Chondrocyte (in vitro differentiated cells): Measurements from ENCODE around the gene SSU72. TPM values are rescaled to one million over a fixed set of nuclear protein-coding genes. Genes with fewer than 3 reads are reported as not detected.

Experiments
- DNase-seq: peaks from one replicate; pipeline ENCODE4 v3.0.0; 2021; ENCODE audit warnings: mixed read lengths, low spot score
- H3K27ac Mint-ChIP-seq: one replicate; pipeline ENCODE4 v1.8.0; 2021; ENCODE audit warnings: mild to moderate bottlenecking, moderate library complexity, mixed read lengths; ENCODE audit not compliant: unreplicated experiment
- H3K27me3 Mint-ChIP-seq: 2 replicates; pipeline ENCODE4 v1.8.0; 2021; ENCODE audit warnings: low read depth, mixed read lengths
- H3K36me3 Mint-ChIP-seq: 2 replicates; pipeline ENCODE4 v1.8.0; 2021; ENCODE audit warnings: low read depth, mixed read lengths
- H3K4me1 Mint-ChIP-seq: 2 replicates; pipeline ENCODE4 v1.8.0; 2021; ENCODE audit warnings: low read depth, mild to moderate bottlenecking, mixed read lengths
- H3K4me3 Mint-ChIP-seq: one replicate; pipeline ENCODE4 v1.8.0; 2021; ENCODE audit warnings: mild to moderate bottlenecking, moderate library complexity, mixed read lengths; ENCODE audit not compliant: unreplicated experiment
- H3K9me3 Mint-ChIP-seq: 2 replicates; pipeline ENCODE4 v1.8.0; 2021; ENCODE audit warnings: low read depth, mixed read lengths
- total RNA-seq: library from RNA; stranded (reverse); gene quantifications from 3 replicates; pipeline ENCODE4 v1.2.1, GENCODE V29; 2021
- TF ChIP-seq, protein P1 (sequence below): fragments of 200-600 bp; sonication (generic); IDR thresholded peaks from 2 replicates; pipeline ENCODE4 v1.5.0; 2021; ENCODE audit warnings: antibody characterized with exemption, mild to moderate bottlenecking, moderate library complexity

SSU72 gene
- total RNA-seq, 1 donor from 2014 or later = 99.7 TPM

- TF ChIP-seq, protein P1, sequence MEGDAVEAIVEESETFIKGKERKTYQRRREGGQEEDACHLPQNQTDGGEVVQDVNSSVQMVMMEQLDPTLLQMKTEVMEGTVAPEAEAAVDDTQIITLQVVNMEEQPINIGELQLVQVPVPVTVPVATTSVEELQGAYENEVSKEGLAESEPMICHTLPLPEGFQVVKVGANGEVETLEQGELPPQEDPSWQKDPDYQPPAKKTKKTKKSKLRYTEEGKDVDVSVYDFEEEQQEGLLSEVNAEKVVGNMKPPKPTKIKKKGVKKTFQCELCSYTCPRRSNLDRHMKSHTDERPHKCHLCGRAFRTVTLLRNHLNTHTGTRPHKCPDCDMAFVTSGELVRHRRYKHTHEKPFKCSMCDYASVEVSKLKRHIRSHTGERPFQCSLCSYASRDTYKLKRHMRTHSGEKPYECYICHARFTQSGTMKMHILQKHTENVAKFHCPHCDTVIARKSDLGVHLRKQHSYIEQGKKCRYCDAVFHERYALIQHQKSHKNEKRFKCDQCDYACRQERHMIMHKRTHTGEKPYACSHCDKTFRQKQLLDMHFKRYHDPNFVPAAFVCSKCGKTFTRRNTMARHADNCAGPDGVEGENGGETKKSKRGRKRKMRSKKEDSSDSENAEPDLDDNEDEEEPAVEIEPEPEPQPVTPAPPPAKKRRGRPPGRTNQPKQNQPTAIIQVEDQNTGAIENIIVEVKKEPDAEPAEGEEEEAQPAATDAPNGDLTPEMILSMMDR = no peak
- H3K36me3 Mint-ChIP-seq = no peaks in the 10 kb centered on the region
- no peaks in the 10 kb centered on the region for H3K27me3 Mint-ChIP-seq
- no peak for DNase-seq
- H3K9me3 Mint-ChIP-seq = no peaks in the 10 kb centered on the region
- no peaks in the 10 kb centered on the region for H3K4me1 Mint-ChIP-seq
- H3K4me3 Mint-ChIP-seq = no peak overlapping the region
- H3K27ac Mint-ChIP-seq = no peak overlapping the region
Observed at GRCh38 chr1:1591452-1591851, 16.8 kb upstream of the SSU72 start.

GRCh38 chr1:1583347-1584010 is 8.8 kb upstream of the SSU72 start:
- Mint-ChIP-seq H3K4me1 (peaks cover 4% of the 10 kb centered on the region), H3K27me3 (peaks cover 20% of the 10 kb centered on the region), H3K4me3 (no peak overlapping the region), H3K36me3 (no peaks in the 10 kb centered on the region), H3K9me3 (no peaks in the 10 kb centered on the region), H3K27ac (no peak overlapping the region)
- no peak for DNase-seq
- TF ChIP-seq, protein P1 = no peak

- peaks cover 4% of the 10 kb centered on the region for H3K4me1 Mint-ChIP-seq
- no peaks in the 10 kb centered on the region for H3K36me3 Mint-ChIP-seq
- TF ChIP-seq, protein P1 = no peak
- DNase-seq = no peak
- H3K27me3 Mint-ChIP-seq = peaks cover 20% of the 10 kb centered on the region
- H3K4me3 Mint-ChIP-seq = no peak overlapping the region
- H3K27ac Mint-ChIP-seq = no peak overlapping the region
- H3K9me3 Mint-ChIP-seq = no peaks in the 10 kb centered on the region
Observed at GRCh38 chr1:1582585-1583346, 8.1 kb upstream of the SSU72 start.

GRCh38 chr1:1578371-1578940 is 3.8 kb upstream of the SSU72 start:
- peaks cover 13% of the 10 kb centered on the region for H3K4me1 Mint-ChIP-seq
- H3K36me3 Mint-ChIP-seq = no peaks in the 10 kb centered on the region
- DNase-seq = no peak
- peaks cover 15% of the 10 kb centered on the region for H3K27me3 Mint-ChIP-seq
- H3K4me3 Mint-ChIP-seq = no peak overlapping the region
- TF ChIP-seq, protein P1 = no peak
- H3K27ac Mint-ChIP-seq = no peak overlapping the region
- no peaks in the 10 kb centered on the region for H3K9me3 Mint-ChIP-seq

DNA sequence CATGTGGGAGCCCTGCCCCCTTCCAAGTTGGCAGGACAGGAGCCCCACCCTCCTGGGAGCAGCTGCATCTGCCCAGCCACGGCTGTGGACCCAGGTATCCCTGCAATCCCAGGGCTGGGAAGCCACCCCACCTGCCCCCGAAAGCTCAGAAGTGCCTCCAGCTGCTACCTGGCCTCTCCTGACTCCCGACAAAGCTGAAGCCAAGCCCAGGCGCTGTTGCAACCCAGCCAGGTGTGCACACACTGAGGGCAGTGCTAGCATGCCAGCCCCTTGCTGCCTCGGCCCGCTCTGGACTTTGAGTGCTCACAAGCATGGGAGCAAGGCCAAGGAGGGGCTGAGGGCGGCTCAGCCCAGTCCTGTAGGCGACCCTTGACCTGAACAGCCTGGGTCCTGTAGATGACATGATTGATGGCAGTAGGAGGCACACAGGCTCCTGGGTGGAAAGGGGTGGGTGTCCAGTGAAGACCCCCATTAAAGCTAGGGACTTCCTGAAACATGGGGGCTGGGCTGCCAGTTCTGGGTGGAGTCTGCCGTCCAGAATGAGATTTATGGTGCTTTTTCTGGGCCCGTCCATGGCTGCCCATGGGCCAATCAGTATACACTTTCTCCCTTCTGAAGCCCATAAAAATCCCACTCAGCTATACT is 2.8 kb upstream of the SSU72 start:
- no peaks in the 10 kb centered on the region for H3K9me3 Mint-ChIP-seq
- H3K27me3 Mint-ChIP-seq = peaks cover 12% of the 10 kb centered on the region
- no peak for DNase-seq
- TF ChIP-seq, protein P1 = no peak
- H3K36me3 Mint-ChIP-seq = no peaks in the 10 kb centered on the region
- peaks cover 18% of the 10 kb centered on the region for H3K4me1 Mint-ChIP-seq
- H3K4me3 Mint-ChIP-seq = no peak overlapping the region
- no peak overlapping the region for H3K27ac Mint-ChIP-seq
